DND-41 (cell line): ENCODE data around the gene CC2D2A.
A peak's percentile ranks its signal among the peaks of the same experiment; 100 is the strongest.

Source experiments
- ATAC-seq: fragments of 200-7000 bp; cut with Tn5 transposase; 3 replicates; pipeline ENCODE4 v1.9.1; 2021; ENCODE audit warnings: low read depth; ENCODE audit not compliant: insufficient read depth
- DNase-seq: peaks from one replicate; pipeline ENCODE4 v3.0.0-alpha.2; 2020
- H2AFZ ChIP-seq: 2 replicates; pipeline ENCODE4 v1.6.0; 2012; ENCODE audit warnings: low read depth, low read length
- H3K27ac ChIP-seq: 2 replicates; pipeline ENCODE4 v1.5.1; 2012; ENCODE audit warnings: low read length, inconsistent platforms
- H3K27me3 ChIP-seq: fragments of 200-600 bp; sonication (generic); 2 replicates; pipeline ENCODE4 v1.6.0; 2012; ENCODE audit warnings: low read length, mild to moderate bottlenecking, inconsistent platforms; ENCODE audit not compliant: insufficient read depth, poor library complexity
- H3K36me3 ChIP-seq: 2 replicates; pipeline ENCODE4 v1.5.1; 2012; ENCODE audit warnings: low read length, inconsistent platforms; ENCODE audit not compliant: insufficient read depth
- H3K4me1 ChIP-seq: 2 replicates; pipeline ENCODE4 v1.5.1; 2012; ENCODE audit warnings: mild to moderate bottlenecking, low read length; ENCODE audit not compliant: insufficient read depth
- H3K4me2 ChIP-seq: 2 replicates; pipeline ENCODE4 v1.6.0; 2012; ENCODE audit warnings: mild to moderate bottlenecking, moderate library complexity, low read length, inconsistent platforms; ENCODE audit not compliant: insufficient read depth
- H3K4me3 ChIP-seq, 2 experiments: fragments of 200-600 bp in 1 of 2; shearing (Covaris generic) in 1 of 2; 2 replicates each; pipeline ENCODE4 v1.5.1; 2012 to 2016; ENCODE audit warnings: inconsistent platforms in 2 of 2, low read length in 2 of 2, mild to moderate bottlenecking in 2 of 2, low read depth in 1 of 2, moderate library complexity in 1 of 2
- H3K79me2 ChIP-seq: 2 replicates; pipeline ENCODE4 v1.6.0; 2012; ENCODE audit warnings: low read length, inconsistent platforms; ENCODE audit not compliant: insufficient read depth
- H3K9ac ChIP-seq: 2 replicates; pipeline ENCODE4 v1.6.0; 2012; ENCODE audit warnings: low read depth, mild to moderate bottlenecking, inconsistent platforms, low read length, moderate library complexity
- H3K9me3 ChIP-seq: 2 replicates; pipeline ENCODE4 v1.5.1; 2012; ENCODE audit warnings: low read length, moderate library complexity, mild to moderate bottlenecking, inconsistent platforms; ENCODE audit not compliant: insufficient read depth, severe bottlenecking
- H4K20me1 ChIP-seq: 2 replicates; pipeline ENCODE4 v1.6.0; 2012; ENCODE audit warnings: low read length; ENCODE audit not compliant: insufficient read depth
- CTCF ChIP-seq: IDR thresholded peaks from 2 replicates; pipeline ENCODE4 v1.5.1; 2012; ENCODE audit warnings: borderline replicate concordance, low read length, moderate library complexity, mild to moderate bottlenecking; ENCODE audit not compliant: poor library complexity, severe bottlenecking; ENCODE audit errors: extremely low read depth
- EZH2 ChIP-seq: IDR thresholded peaks from 3 replicates; pipeline ENCODE4 v1.6.1; 2012; ENCODE audit warnings: borderline replicate concordance, low read depth, mild to moderate bottlenecking, moderate library complexity, low read length, inconsistent platforms; ENCODE audit not compliant: severe bottlenecking

Gene CC2D2A

GRCh38 chr4:15457406-15458201 is 12.1 kb upstream of the CC2D2A start:
- Histone ChIP-seq H3K79me2 (no peaks in the 10 kb centered on the region), H2AFZ (peak overlapping the region; percentile 27), H4K20me1 (no peaks in the 10 kb centered on the region), H3K36me3 (no peaks in the 10 kb centered on the region), H3K9me3 (no peaks in the 10 kb centered on the region), H3K4me2 (no peak overlapping the region), H3K4me1 (no peaks in the 10 kb centered on the region), H3K27ac (no peak overlapping the region), H3K9ac (no peak overlapping the region), H3K27me3 (peaks cover 12% of the 10 kb centered on the region), H3K4me3 (no peak overlapping the region)
- peak; percentile 81 for TF ChIP-seq CTCF
- TF ChIP-seq EZH2, result no peak
- ATAC-seq, result peak; percentile 89
- peak; percentile 8 for DNase-seq

- ATAC-seq (no peak), DNase-seq (no peak)
- Histone ChIP-seq H4K20me1 (no peaks in the 10 kb centered on the region), H3K9ac (no peak overlapping the region), H3K4me2 (no peak overlapping the region), H3K27me3 (peaks cover 12% of the 10 kb centered on the region), H3K79me2 (no peaks in the 10 kb centered on the region), H3K4me3 (no peak overlapping the region), H3K4me1 (no peaks in the 10 kb centered on the region), H3K9me3 (no peaks in the 10 kb centered on the region), H2AFZ (no peak overlapping the region), H3K36me3 (no peaks in the 10 kb centered on the region), H3K27ac (no peak overlapping the region)
- TF ChIP-seq CTCF (no peak), EZH2 (no peak)
Measured at GRCh38 chr4:15458616-15459015, 11.1 kb upstream of the CC2D2A start.

- no peak overlapping the region for H3K27ac ChIP-seq
- no peaks in the 10 kb centered on the region for H4K20me1 ChIP-seq
- H3K36me3 ChIP-seq, result no peaks in the 10 kb centered on the region
- no peaks in the 10 kb centered on the region for H3K79me2 ChIP-seq
- H3K27me3 ChIP-seq, result peaks cover 12% of the 10 kb centered on the region
- no peak overlapping the region for H3K4me2 ChIP-seq
- no peaks in the 10 kb centered on the region for H3K9me3 ChIP-seq
- DNase-seq (no peak), ATAC-seq (no peak)
- no peak overlapping the region for H3K4me3 ChIP-seq
- H3K9ac ChIP-seq, result no peak overlapping the region
- H3K4me1 ChIP-seq, result no peaks in the 10 kb centered on the region
- no peak for TF ChIP-seq EZH2
- no peak for TF ChIP-seq CTCF
- H2AFZ ChIP-seq, result no peak overlapping the region
Measured at GRCh38 chr4:15459706-15460105, 10.0 kb upstream of the CC2D2A start.
